KMS-11 (cell line): ENCODE data around the gene PAGE1.

Experiments used
- H2AFZ ChIP-seq: fragments of 200-600 bp; sonication (generic); 2 replicates; pipeline ENCODE4 v1.6.1; 2016; ENCODE audit warnings: antibody characterized with exemption, mixed run types, low read depth
- H3K27ac ChIP-seq: fragments of 200-600 bp; sonication (generic); 2 replicates; pipeline ENCODE4 v1.6.1; 2016; ENCODE audit warnings: mild to moderate bottlenecking, mixed run types
- H3K27me3 ChIP-seq: fragments of 200-600 bp; sonication (generic); 2 replicates; pipeline ENCODE4 v1.6.1; 2017; ENCODE audit warnings: mild to moderate bottlenecking, low read depth, mixed run types, moderate library complexity; ENCODE audit not compliant: insufficient read depth
- H3K36me3 ChIP-seq: fragments of 200-600 bp; sonication (generic); 2 replicates; pipeline ENCODE4 v1.6.1; 2017; ENCODE audit warnings: mild to moderate bottlenecking, mixed run types; ENCODE audit not compliant: insufficient read depth
- H3K4me1 ChIP-seq: fragments of 200-600 bp; sonication (generic); 2 replicates; pipeline ENCODE4 v1.6.1; 2016; ENCODE audit warnings: mild to moderate bottlenecking, low read depth, mixed run types; ENCODE audit not compliant: poor library complexity, severe bottlenecking
- H3K4me2 ChIP-seq: fragments of 200-600 bp; sonication (generic); 2 replicates; pipeline ENCODE4 v1.7.0; 2016; ENCODE audit warnings: mild to moderate bottlenecking, mixed run types
- H3K4me3 ChIP-seq: fragments of 200-600 bp; sonication (generic); IDR thresholded peaks from 2 replicates; pipeline ENCODE4 v1.6.1; 2017; ENCODE audit warnings: low read depth, low read length, mixed read lengths; ENCODE audit not compliant: insufficient read depth
- H3K79me2 ChIP-seq: fragments of 200-600 bp; sonication (generic); 2 replicates; pipeline ENCODE4 v1.6.1; 2016; ENCODE audit warnings: low read depth, mixed run types; ENCODE audit not compliant: insufficient read depth
- H3K9ac ChIP-seq: fragments of 200-600 bp; sonication (generic); 2 replicates; pipeline ENCODE4 v1.6.1; 2016; ENCODE audit warnings: mild to moderate bottlenecking, mixed run types
- H4K20me1 ChIP-seq: fragments of 200-600 bp; sonication (generic); 2 replicates; pipeline ENCODE4 v1.6.1; 2016; ENCODE audit warnings: mild to moderate bottlenecking, mixed run types; ENCODE audit not compliant: insufficient read depth
- CTCF ChIP-seq: fragments of 200-600 bp; sonication (generic); conservative IDR thresholded peaks from 2 replicates; pipeline ENCODE4 v1.6.1; 2017; ENCODE audit warnings: low read depth, mild to moderate bottlenecking, antibody characterized with exemption, low read length, moderate library complexity, mixed read lengths

Gene PAGE1

GRCh38 chrX:49675075-49675719 lies 20.6 kb downstream of the PAGE1 start:
- H3K36me3 ChIP-seq, result no peaks in the 10 kb centered on the region
- no peaks in the 10 kb centered on the region for H3K27me3 ChIP-seq
- no peak overlapping the region for H2AFZ ChIP-seq
- no peak overlapping the region for H3K27ac ChIP-seq
- H3K4me1 ChIP-seq, result peaks cover 4% of the 10 kb centered on the region
- no peak overlapping the region for H3K4me2 ChIP-seq
- no peaks in the 10 kb centered on the region for H3K79me2 ChIP-seq
- no peaks in the 10 kb centered on the region for H4K20me1 ChIP-seq
- H3K9ac ChIP-seq, result no peak overlapping the region
- TF ChIP-seq CTCF, result no peak
- no peak overlapping the region for H3K4me3 ChIP-seq

- H3K27me3 ChIP-seq, result no peaks in the 10 kb centered on the region
- no peaks in the 10 kb centered on the region for H3K4me1 ChIP-seq
- H3K4me2 ChIP-seq, result no peak overlapping the region
- H3K27ac ChIP-seq, result no peak overlapping the region
- H2AFZ ChIP-seq, result no peak overlapping the region
- H3K79me2 ChIP-seq, result no peaks in the 10 kb centered on the region
- H3K4me3 ChIP-seq, result no peak overlapping the region
- H4K20me1 ChIP-seq, result no peaks in the 10 kb centered on the region
- H3K36me3 ChIP-seq, result no peaks in the 10 kb centered on the region
- H3K9ac ChIP-seq, result no peak overlapping the region
- no peak for TF ChIP-seq CTCF
These were observed 22.4 kb downstream of the PAGE1 start for GRCh38 chrX:49673394-49673793.

GRCh38 chrX:49664824-49665223 lies 31.0 kb downstream of the PAGE1 start:
- no peak for TF ChIP-seq CTCF

GRCh38 chrX:49661881-49662280 lies 33.9 kb downstream of the PAGE1 start:
- no peak overlapping the region for H3K4me3 ChIP-seq
- no peaks in the 10 kb centered on the region for H4K20me1 ChIP-seq
- no peak overlapping the region for H3K27ac ChIP-seq
- no peaks in the 10 kb centered on the region for H3K36me3 ChIP-seq
- no peaks in the 10 kb centered on the region for H3K27me3 ChIP-seq
- TF ChIP-seq CTCF, result no peak
- H3K4me1 ChIP-seq, result no peaks in the 10 kb centered on the region
- H3K79me2 ChIP-seq, result no peaks in the 10 kb centered on the region
- H3K9ac ChIP-seq, result no peak overlapping the region
- H3K4me2 ChIP-seq, result no peak overlapping the region
- no peak overlapping the region for H2AFZ ChIP-seq

More at GRCh38 chrX:49664824-49665223, 31.0 kb downstream of the PAGE1 start:
- no peaks in the 10 kb centered on the region for H3K27me3 ChIP-seq
- no peak overlapping the region for H2AFZ ChIP-seq
- H3K4me2 ChIP-seq, result no peak overlapping the region
- H3K4me1 ChIP-seq, result no peaks in the 10 kb centered on the region
- no peaks in the 10 kb centered on the region for H3K36me3 ChIP-seq
- no peak overlapping the region for H3K27ac ChIP-seq
- no peaks in the 10 kb centered on the region for H3K79me2 ChIP-seq
- H4K20me1 ChIP-seq, result no peaks in the 10 kb centered on the region
- no peak overlapping the region for H3K4me3 ChIP-seq
- H3K9ac ChIP-seq, result no peak overlapping the region
